GM06990 (cell line): Measurements from ENCODE around the gene CLDN3.
"Not testable (repeated sequence)": the region's sequence is repeated elsewhere in the genome, so short reads cannot be mapped to it uniquely, and the experiment has no call there.

Experiments used
- DNase-seq: peaks from one replicate; pipeline ENCODE4 v3.0.0-alpha.2; 2011; ENCODE audit not compliant: insufficient read length; ENCODE audit errors: extremely low read depth
- H3K27me3 ChIP-seq: replicated peaks from 2 replicates; pipeline ENCODE4 v1.6.0; 2011; ENCODE audit warnings: low read length; ENCODE audit not compliant: control insufficient read depth, insufficient read depth
- H3K36me3 ChIP-seq: 2 replicates; pipeline ENCODE4 v1.5.1; 2011; ENCODE audit warnings: low read length; ENCODE audit not compliant: control insufficient read depth, insufficient read depth
- H3K4me3 ChIP-seq: replicated peaks from 2 replicates; pipeline ENCODE4 v1.5.1; 2011; ENCODE audit warnings: low read depth, mild to moderate bottlenecking, control low read depth, low read length
- CTCF ChIP-seq: IDR thresholded peaks from 2 replicates; pipeline ENCODE4 v1.5.1; 2011; ENCODE audit warnings: low read length, control low read depth, mild to moderate bottlenecking, inconsistent platforms; ENCODE audit not compliant: insufficient read depth, poor library complexity, severe bottlenecking

Gene CLDN3

GRCh38 chr7:73810998-73811360 is 40.9 kb upstream of the CLDN3 start:
- no peak overlapping the region for H3K4me3 ChIP-seq
- no peaks in the 10 kb centered on the region for H3K36me3 ChIP-seq
- H3K27me3 ChIP-seq: no peaks in the 10 kb centered on the region; the same call in 1 of the 2 replicates
- TF ChIP-seq CTCF: no peak
- DNase-seq: no peak

DNA sequence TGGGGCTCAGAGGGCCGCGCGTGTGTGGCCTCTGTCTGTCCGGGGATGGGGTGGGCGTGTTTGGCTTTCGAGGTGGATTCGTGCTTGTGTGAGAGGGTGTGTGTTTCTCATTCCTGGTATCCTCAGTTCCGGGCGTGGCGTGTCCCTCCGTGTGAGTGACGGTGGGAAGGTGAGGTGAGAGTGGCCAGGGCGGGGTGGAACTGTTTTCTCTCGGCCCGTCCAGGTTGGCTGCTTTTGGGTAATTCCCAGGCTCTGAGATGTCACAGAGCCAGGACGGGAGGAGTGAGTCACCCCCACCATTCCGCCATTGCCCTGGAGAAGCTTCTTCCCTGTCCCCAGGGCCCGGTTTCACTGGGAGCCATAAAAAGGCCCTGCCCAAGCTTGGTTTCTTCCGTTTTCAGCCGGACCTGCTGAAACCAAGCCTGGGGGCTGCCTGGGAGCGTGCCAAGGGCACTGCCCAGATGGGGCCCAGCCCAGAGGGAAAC is 39.4 kb upstream of the CLDN3 start:
- Histone ChIP-seq H3K27me3 (no peaks in the 10 kb centered on the region), H3K4me3 (no peak overlapping the region), H3K36me3 (no peaks in the 10 kb centered on the region)
- DNase-seq: no peak
- no peak for TF ChIP-seq CTCF

GRCh38 chr7:73802459-73802858 is 32.4 kb upstream of the CLDN3 start:
- Histone ChIP-seq H3K4me3 (no peak overlapping the region), H3K36me3 (no peaks in the 10 kb centered on the region), H3K27me3 (no peaks in the 10 kb centered on the region)
- no peak for TF ChIP-seq CTCF
- DNase-seq: no peak

- Histone ChIP-seq H3K27me3 (no peaks in the 10 kb centered on the region), H3K4me3 (no peak overlapping the region), H3K36me3 (no peaks in the 10 kb centered on the region)
- TF ChIP-seq CTCF: no peak
- DNase-seq: no peak
Observed at GRCh38 chr7:73801577-73801976, 31.5 kb upstream of the CLDN3 start.

DNA sequence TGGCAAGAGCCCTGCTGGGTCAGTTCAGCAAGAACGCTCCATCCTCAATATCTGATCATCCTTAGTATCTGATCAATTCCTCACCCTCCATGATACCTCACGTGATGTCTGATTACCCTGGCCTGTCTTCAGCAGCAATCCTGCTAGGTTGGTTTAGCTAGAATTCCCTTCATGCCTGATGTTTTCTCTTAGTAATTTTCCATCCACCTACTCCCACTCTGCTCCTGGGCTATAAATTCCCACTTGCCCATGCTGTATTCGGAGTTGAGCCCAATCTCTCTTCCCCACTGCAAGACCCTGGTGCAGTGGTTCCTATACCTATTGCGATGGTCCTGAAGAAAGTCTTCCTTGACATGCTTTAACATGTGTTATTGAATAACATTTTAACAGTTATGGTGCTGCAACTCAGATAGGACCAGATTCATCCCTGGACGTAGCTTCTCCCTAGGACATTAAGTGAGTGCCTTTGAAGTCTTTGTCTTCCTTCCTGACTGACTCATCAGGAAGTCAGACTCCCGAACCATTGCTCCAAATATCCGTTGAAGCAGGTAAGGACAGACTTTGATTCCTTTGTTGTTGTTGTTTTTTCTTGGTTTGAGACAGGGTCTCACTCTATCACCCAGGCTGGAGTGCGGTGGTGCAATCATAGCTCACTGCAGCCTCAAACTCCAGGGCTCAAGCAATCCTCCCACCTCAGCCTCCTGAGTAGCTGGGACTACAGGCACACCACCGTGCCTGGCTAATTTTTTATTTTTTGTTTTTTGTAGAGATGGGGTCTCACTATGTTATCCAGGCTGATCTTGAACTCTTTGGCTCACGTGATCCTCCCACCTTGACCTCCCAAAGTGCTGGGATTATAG is 29.4 kb upstream of the CLDN3 start:
- no peak for DNase-seq

DNA sequence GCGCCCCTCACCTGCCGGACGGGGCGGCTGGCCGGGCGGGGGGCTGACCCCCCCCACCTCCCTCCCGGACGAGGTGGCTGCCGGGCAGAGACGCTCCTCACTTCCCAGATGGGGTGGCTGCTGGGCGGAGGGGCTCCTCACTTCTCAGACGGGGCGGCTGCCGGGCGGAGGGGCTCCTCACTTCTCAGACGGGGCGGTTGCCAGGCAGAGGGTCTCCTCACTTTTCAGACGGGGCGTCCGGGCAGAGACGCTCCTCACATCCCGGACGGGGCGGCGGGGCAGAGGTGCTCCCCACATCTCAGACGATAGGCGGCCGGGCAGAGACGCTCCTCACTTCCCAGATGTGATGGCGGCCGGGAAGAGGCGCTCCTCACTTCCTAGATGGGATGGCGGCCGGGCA is 27.1 kb upstream of the CLDN3 start:
- H3K36me3 ChIP-seq, H3K4me3 ChIP-seq, DNase-seq, H3K27me3 ChIP-seq: not testable (repeated sequence)

More for the DNA sequence above, 29.4 kb upstream of the CLDN3 start:
- no peaks in the 10 kb centered on the region for H3K27me3 ChIP-seq
- no peak overlapping the region for H3K4me3 ChIP-seq
- no peak for TF ChIP-seq CTCF
- no peaks in the 10 kb centered on the region for H3K36me3 ChIP-seq

DNA sequence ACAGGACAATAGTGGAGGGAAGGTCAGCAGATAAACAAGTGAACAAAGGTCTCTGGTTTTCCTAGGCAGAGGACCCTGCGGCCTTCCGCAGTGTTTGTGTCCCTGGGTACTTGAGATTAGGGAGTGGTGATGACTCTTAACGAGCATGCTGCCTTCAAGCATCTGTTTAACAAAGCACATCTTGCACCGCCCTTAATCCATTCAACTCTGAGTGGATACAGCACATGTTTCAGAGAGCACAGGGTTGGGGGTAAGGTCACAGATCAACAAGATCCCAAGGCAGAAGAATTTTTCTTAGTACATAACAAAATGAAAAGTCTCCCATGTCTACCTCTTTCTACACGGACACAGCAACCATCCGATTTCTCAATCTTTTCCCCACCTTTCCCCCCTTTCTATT is 26.6 kb upstream of the CLDN3 start:
- not testable (repeated sequence) for H3K4me3 ChIP-seq, H3K36me3 ChIP-seq, H3K27me3 ChIP-seq, DNase-seq

DNA sequence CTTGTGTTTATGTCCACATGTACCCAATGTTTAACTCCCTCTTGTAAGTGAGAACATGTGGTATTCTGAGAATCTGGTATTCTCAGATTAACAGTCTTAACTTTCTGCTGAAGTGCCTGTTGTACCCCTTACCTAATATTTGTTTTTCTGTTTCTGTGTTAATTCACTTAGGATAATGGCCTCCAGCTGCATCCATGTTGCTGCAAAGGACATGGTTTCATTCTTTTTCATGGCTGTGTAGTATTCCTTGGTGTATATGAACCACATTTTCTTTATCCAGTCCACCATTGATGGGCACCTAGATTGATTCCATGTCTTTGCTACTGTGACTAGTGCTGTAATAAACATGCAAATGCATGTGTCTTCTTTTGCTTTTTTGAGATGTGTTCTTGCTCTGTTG is 25.1 kb upstream of the CLDN3 start:
- H3K4me3 ChIP-seq, DNase-seq, H3K27me3 ChIP-seq, H3K36me3 ChIP-seq: not testable (repeated sequence)

DNA sequence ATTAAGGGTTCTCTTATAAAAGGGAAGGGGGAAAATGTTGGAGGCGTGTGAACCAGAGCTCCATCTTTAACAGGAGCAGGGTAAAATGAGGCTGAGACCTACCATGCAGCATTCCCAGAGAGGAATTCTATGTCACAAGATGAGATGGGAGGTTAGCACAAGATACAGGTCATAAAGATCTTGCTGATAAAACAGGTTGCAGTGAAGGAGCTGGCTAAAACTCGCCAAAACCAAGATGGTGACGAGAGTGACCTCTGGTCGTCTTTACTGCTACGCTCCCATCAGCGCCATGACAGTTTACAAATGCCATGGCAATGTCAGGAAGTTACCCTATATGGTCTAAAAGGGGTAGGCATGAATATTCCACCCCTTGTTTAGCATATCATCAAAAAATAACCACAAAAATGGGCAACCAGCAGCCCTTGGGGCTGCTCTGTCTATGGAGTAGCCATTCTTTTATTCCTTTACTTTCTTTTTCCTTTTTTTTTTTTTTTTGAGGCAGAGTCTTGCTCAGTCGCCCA is 21.2 kb upstream of the CLDN3 start:
- H3K27me3 ChIP-seq, H3K4me3 ChIP-seq, DNase-seq, H3K36me3 ChIP-seq: not testable (repeated sequence)
